CD14-positive monocyte (primary cell): Measurements from ENCODE around the gene RNF187. TPM values are rescaled to one million over a fixed set of nuclear protein-coding genes. Genes with fewer than 3 reads are reported as not detected.

Experiments
- DNase-seq, 3 donors: peaks; one replicate each; pipeline ENCODE4 v3.0.0-alpha.2; 2011 to 2022
- H2AFZ ChIP-seq: 2 replicates; pipeline ENCODE4 v1.6.0; 2012; ENCODE audit warnings: mild to moderate bottlenecking, low read depth, low read length, inconsistent platforms; ENCODE audit not compliant: insufficient read depth, poor library complexity, severe bottlenecking
- H3K27ac ChIP-seq, 2 donors: 1 replicate in 1 of 2; 2 replicates in 1 of 2; pipeline ENCODE4 v1.5.1; 2012 to 2013; ENCODE audit warnings: low read length in 2 of 2, control low read depth in 1 of 2, inconsistent platforms in 1 of 2, low read depth in 1 of 2, mild to moderate bottlenecking in 1 of 2
- H3K27me3 ChIP-seq, 2 donors: one replicate each; pipeline versions ENCODE4 v1.6.0 to v1.6.1; 2011 to 2013; ENCODE audit warnings: low read length in 2 of 2; ENCODE audit not compliant: control insufficient read depth in 2 of 2, insufficient read depth in 2 of 2
- H3K36me3 ChIP-seq, 2 donors: replicated peaks in 1 of 2; 1 replicate in 1 of 2; 2 replicates in 1 of 2; pipeline versions ENCODE4 v1.5.1 to v1.6.1; 2012 to 2013; ENCODE audit warnings: low read length in 2 of 2, control low read depth in 1 of 2, inconsistent platforms in 1 of 2, mild to moderate bottlenecking in 1 of 2; ENCODE audit not compliant: insufficient read depth in 2 of 2, control insufficient read depth in 1 of 2
- H3K4me1 ChIP-seq, 2 donors: 1 replicate in 1 of 2; 2 replicates in 1 of 2; pipeline versions ENCODE4 v1.5.1 to v1.6.1; 2012 to 2013; ENCODE audit warnings: low read length in 2 of 2, control low read depth in 1 of 2, inconsistent platforms in 1 of 2, mild to moderate bottlenecking in 1 of 2, moderate library complexity in 1 of 2; ENCODE audit not compliant: insufficient read depth in 2 of 2, control insufficient read depth in 1 of 2
- H3K4me2 ChIP-seq: replicated peaks from 2 replicates; pipeline ENCODE3; 2012; ENCODE audit warnings: low read length, moderate library complexity, mild to moderate bottlenecking; ENCODE audit not compliant: poor library complexity, severe bottlenecking; ENCODE audit errors: extremely low read depth
- H3K4me3 ChIP-seq, 3 experiments: fragments of 200-600 bp in 1 of 3; sonication (generic) in 1 of 3; replicated peaks in 1 of 3; 1 replicate in 2 of 3; 2 replicates in 1 of 3; pipeline ENCODE4 v1.5.1; 2011 to 2013; ENCODE audit warnings: low read length in 3 of 3, mild to moderate bottlenecking in 3 of 3, control low read depth in 2 of 3, low read depth in 2 of 3, inconsistent platforms in 1 of 3, moderate library complexity in 1 of 3
- H3K79me2 ChIP-seq: 2 replicates; pipeline ENCODE4 v1.6.0; 2012; ENCODE audit warnings: mild to moderate bottlenecking, control low read depth, inconsistent platforms, low read length, moderate library complexity; ENCODE audit not compliant: insufficient read depth
- H3K9ac ChIP-seq: 2 replicates; pipeline ENCODE4 v1.6.0; 2017; ENCODE audit warnings: low read length, mild to moderate bottlenecking; ENCODE audit not compliant: insufficient read depth, poor library complexity, severe bottlenecking
- H3K9me3 ChIP-seq, 2 donors: replicated peaks in 1 of 2; 1 replicate in 1 of 2; 2 replicates in 1 of 2; pipeline versions ENCODE4 v1.5.1 to v1.6.1; 2012 to 2013; ENCODE audit warnings: low read length in 2 of 2, control low read depth in 1 of 2; ENCODE audit not compliant: control insufficient read depth in 1 of 2, insufficient read depth in 1 of 2
- H4K20me1 ChIP-seq: 2 replicates; pipeline ENCODE4 v1.6.0; 2012; ENCODE audit warnings: mild to moderate bottlenecking, low read length, control low read depth, moderate library complexity; ENCODE audit not compliant: insufficient read depth
- H3K27ac Mint-ChIP-seq, 7 donors: one replicate each; pipeline ENCODE4 v1.8.0; 2020; ENCODE audit warnings: mild to moderate bottlenecking in 7 of 7, mixed read lengths in 7 of 7, moderate library complexity in 6 of 7, inconsistent platforms in 2 of 7
- H3K27me3 Mint-ChIP-seq, 3 donors: one replicate each; pipeline ENCODE4 v1.8.0; 2021 to 2022; ENCODE audit warnings: low read depth in 3 of 3, mild to moderate bottlenecking in 3 of 3, mixed read lengths in 3 of 3, moderate library complexity in 3 of 3, inconsistent platforms in 1 of 3
- H3K36me3 Mint-ChIP-seq, 2 donors: one replicate each; pipeline ENCODE4 v1.8.0; 2020; ENCODE audit warnings: mixed read lengths in 2 of 2, inconsistent platforms in 1 of 2, mild to moderate bottlenecking in 1 of 2
- H3K4me1 Mint-ChIP-seq: one replicate; pipeline ENCODE4 v1.8.0; 2020; ENCODE audit warnings: mild to moderate bottlenecking, mixed read lengths
- H3K4me3 Mint-ChIP-seq, 2 donors: one replicate each; pipeline ENCODE4 v1.8.0; 2020; ENCODE audit warnings: mild to moderate bottlenecking in 2 of 2, mixed read lengths in 2 of 2, moderate library complexity in 1 of 2
- H3K9me3 Mint-ChIP-seq, 7 donors: one replicate each; pipeline ENCODE4 v1.8.0; 2020 to 2022; ENCODE audit warnings: mixed read lengths in 7 of 7, mild to moderate bottlenecking in 6 of 7, moderate library complexity in 6 of 7, inconsistent platforms in 2 of 7
- WGBS: methylation state at CpG from one replicate; pipeline ENCODE4 v1.1.5; 2013; ENCODE audit warnings: missing lambda C conversion rate; ENCODE audit not compliant: insufficient coverage; 5-methylcytosine and 5-hydroxymethylcytosine counted together
- intact Hi-C, 2 donors: fragments of 100-400 bp; cut with micrococcal nuclease; formaldehyde crosslinking; loops; one replicate each; pipeline versions ENCODE4 v1.15.0 to v1.15.1; 2023
- polyA plus RNA-seq, 3 donors: library from polyadenylated mRNA; depleted of rRNA in 1 of 3; unstranded in 2 of 3; stranded (reverse) in 1 of 3; fragments of 300-500 nt in 2 of 3; fragments of >200 nt in 1 of 3; fragmentation: Illumina TruSeq in 2 of 3; gene quantifications; 1 replicate in 2 of 3; 2 replicates in 1 of 3; pipeline ENCODE4 v1.2.3, GENCODE V29; 2012 to 2021
- TF ChIP-seq, protein P1 (sequence below): fragments of 200-600 bp; IDR thresholded peaks from one replicate; pipeline ENCODE4 v1.8.0; 2022; ENCODE audit warnings: antibody characterized with exemption, mild to moderate bottlenecking

Gene RNF187
- polyA plus RNA-seq, 3 donors = 5.9 to 27.6 (median 24.6) TPM

DNA sequence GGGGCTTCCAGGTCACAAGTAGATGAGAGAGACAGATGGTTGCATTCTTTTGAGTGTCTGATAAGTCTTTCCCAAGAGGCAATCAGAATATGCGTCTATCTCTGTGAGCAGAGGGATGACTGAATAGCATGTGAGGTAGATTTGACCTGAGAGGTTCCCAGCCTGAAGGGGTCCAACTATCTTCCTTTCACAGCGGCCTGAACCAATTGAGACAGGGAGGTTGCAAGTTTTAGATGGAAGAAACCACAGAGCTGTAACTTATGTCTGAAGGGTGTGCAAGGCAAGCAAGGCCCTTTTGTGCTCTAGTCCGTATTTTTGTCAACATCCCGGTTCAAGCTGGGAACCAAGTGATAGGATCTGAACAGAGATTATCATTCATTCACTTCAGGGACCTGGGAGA, 9.9 kb upstream of the RNF187 start:
- H3K27ac ChIP-seq = no peak overlapping the region
- no peak overlapping the region for H3K4me2 ChIP-seq
- H3K4me3 ChIP-seq = no peak overlapping the region
- H3K27me3 ChIP-seq = no peaks in the 10 kb centered on the region
- Mint-ChIP-seq H3K9me3 (no peaks in the 10 kb centered on the region), H3K27me3 (peaks cover 4 to 5% (median 4%) of the 10 kb centered on the region in 3 donors), H3K36me3 (peaks cover 0 to 12% of the 10 kb centered on the region in 2 donors), H3K4me1 (peaks cover 42% of the 10 kb centered on the region), H3K27ac (peak overlapping the region in 1 of 7 donors; percentile 24), H3K4me3 (no peak overlapping the region)
- DNase-seq = no peak
- no peak overlapping the region for H3K9ac ChIP-seq
- intact Hi-C loops = no loop called here
- TF ChIP-seq, protein P1, sequence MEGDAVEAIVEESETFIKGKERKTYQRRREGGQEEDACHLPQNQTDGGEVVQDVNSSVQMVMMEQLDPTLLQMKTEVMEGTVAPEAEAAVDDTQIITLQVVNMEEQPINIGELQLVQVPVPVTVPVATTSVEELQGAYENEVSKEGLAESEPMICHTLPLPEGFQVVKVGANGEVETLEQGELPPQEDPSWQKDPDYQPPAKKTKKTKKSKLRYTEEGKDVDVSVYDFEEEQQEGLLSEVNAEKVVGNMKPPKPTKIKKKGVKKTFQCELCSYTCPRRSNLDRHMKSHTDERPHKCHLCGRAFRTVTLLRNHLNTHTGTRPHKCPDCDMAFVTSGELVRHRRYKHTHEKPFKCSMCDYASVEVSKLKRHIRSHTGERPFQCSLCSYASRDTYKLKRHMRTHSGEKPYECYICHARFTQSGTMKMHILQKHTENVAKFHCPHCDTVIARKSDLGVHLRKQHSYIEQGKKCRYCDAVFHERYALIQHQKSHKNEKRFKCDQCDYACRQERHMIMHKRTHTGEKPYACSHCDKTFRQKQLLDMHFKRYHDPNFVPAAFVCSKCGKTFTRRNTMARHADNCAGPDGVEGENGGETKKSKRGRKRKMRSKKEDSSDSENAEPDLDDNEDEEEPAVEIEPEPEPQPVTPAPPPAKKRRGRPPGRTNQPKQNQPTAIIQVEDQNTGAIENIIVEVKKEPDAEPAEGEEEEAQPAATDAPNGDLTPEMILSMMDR = no peak
- H3K36me3 ChIP-seq = no peaks in the 10 kb centered on the region
- peaks cover 37 to 38% of the 10 kb centered on the region in 2 donors for H3K4me1 ChIP-seq
- 100% methylated on average over 1 of the region's 4 CpGs for WGBS
- H3K79me2 ChIP-seq = no peaks in the 10 kb centered on the region
- no peaks in the 10 kb centered on the region for H4K20me1 ChIP-seq
- H2AFZ ChIP-seq = no peak overlapping the region
- no peaks in the 10 kb centered on the region for H3K9me3 ChIP-seq

DNA sequence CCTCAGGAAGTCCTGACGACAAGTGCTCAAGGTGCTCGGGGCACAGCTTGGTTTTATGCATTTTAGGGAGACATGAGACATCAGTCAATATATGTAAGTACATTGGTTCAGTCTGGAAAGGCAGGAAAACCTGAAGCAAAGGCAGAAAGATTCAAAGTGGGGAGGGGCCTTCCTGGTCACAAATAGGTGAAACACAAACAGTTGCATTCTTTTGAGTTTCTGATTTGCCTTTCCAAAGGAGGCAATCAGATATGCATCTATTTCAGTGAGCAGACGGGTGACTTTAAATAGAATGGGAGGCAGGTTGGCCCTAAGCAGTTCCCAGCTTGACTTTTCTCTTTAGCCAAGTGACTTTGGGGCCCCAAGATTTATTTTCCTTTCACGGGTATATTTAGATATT, 8.9 kb upstream of the RNF187 start:
- 67% methylated on average over 1 of the region's 4 CpGs for WGBS
- Histone ChIP-seq H3K4me1 (peaks cover 26 to 27% of the 10 kb centered on the region in 2 donors), H3K4me2 (no peak overlapping the region), H3K27me3 (no peaks in the 10 kb centered on the region), H3K27ac (peak overlapping the region in 1 of 2 donors; percentile 82), H4K20me1 (no peaks in the 10 kb centered on the region), H3K4me3 (no peak overlapping the region), H2AFZ (no peak overlapping the region), H3K9ac (no peak overlapping the region), H3K36me3 (no peaks in the 10 kb centered on the region), H3K9me3 (no peaks in the 10 kb centered on the region), H3K79me2 (no peaks in the 10 kb centered on the region)
- peaks cover 31% of the 10 kb centered on the region for H3K4me1 Mint-ChIP-seq
- H3K27ac Mint-ChIP-seq = peak overlapping the region in 2 of 7 donors; percentile 15 to 32
- H3K36me3 Mint-ChIP-seq = peaks cover 0 to 12% of the 10 kb centered on the region in 2 donors
- H3K4me3 Mint-ChIP-seq = no peak overlapping the region
- H3K9me3 Mint-ChIP-seq = no peaks in the 10 kb centered on the region
- DNase-seq = no peak
- H3K27me3 Mint-ChIP-seq = peaks cover 5 to 8% (median 7%) of the 10 kb centered on the region in 3 donors
- TF ChIP-seq, protein P1 = no peak
- intact Hi-C loops = no loop called here
